Uterus (tissue), 2 donors: ENCODE measurements around the gene H1-8.

ENCODE experiments used
- CTCF ChIP-seq, 4 experiments: fragments of 200-600 bp in 2 of 4; fragments of 450-650 bp in 2 of 4; sonication (generic) in 2 of 4; IDR thresholded peaks; one replicate each; pipeline ENCODE4 v1.5.1; 2016 to 2019; ENCODE audit warnings: antibody characterized with exemption in 4 of 4, mild to moderate bottlenecking in 2 of 4, moderate library complexity in 1 of 4
- POLR2A ChIP-seq, 2 donors: fragments of 450-650 bp; IDR thresholded peaks; one replicate each; pipeline ENCODE4 v1.6.1; 2016; ENCODE audit warnings: antibody characterized with exemption in 2 of 2, mild to moderate bottlenecking in 1 of 2, moderate library complexity in 1 of 2

- TF ChIP-seq POLR2A (IDR thresholded peaks at IDR 0.05) (no peak), CTCF (IDR thresholded peaks at IDR 0.05) (no peak)
These were observed 30.5 kb downstream of the H1-8 start for GRCh38 chr3:129573493-129573892.
